GM18511 (cell line): ENCODE measurements around the gene SAT2.
"Not testable (repeated sequence)": the region's sequence is repeated elsewhere in the genome, so short reads cannot be mapped to it uniquely, and the experiment has no call there.

Source experiments
- ATAC-seq: cut with Tn5 transposase; IDR thresholded peaks from one replicate; pipeline ENCODE4 v1.9.1; 2021; ENCODE audit warnings: mild to moderate bottlenecking, moderate library complexity; ENCODE audit not compliant: unreplicated experiment

The SAT2 gene

GRCh38 chr17:7627250-7628121 is at the start of gene SAT2:
Gene SAT2 (minus strand): TSS chr17:7627821. CDS start chr17:7627635, 186 bp downstream.
- peak; percentile 94 for ATAC-seq

- ATAC-seq: no peak
Measured at GRCh38 chr17:7676533-7676932, 48.9 kb upstream of the SAT2 start.

GRCh38 chr17:7674934-7675333 is 47.3 kb upstream of the SAT2 start:
- no peak for ATAC-seq

- no peak for ATAC-seq
Measured at GRCh38 chr17:7673239-7673638, 45.6 kb upstream of the SAT2 start.

- ATAC-seq: no peak
Measured at GRCh38 chr17:7668482-7668881, 40.9 kb upstream of the SAT2 start.

GRCh38 chr17:7667656-7668406 is 40.2 kb upstream of the SAT2 start:
- ATAC-seq: no peak

- no peak for ATAC-seq
Measured at GRCh38 chr17:7656958-7657609, 29.5 kb upstream of the SAT2 start.

GRCh38 chr17:7655541-7655840 is 27.9 kb upstream of the SAT2 start:
- no peak for ATAC-seq

GRCh38 chr17:7654832-7655540 is 27.4 kb upstream of the SAT2 start:
- no peak for ATAC-seq

- ATAC-seq: no peak
Measured at GRCh38 chr17:7652388-7653356, 25.1 kb upstream of the SAT2 start.

GRCh38 chr17:7651665-7652387 is 24.2 kb upstream of the SAT2 start:
- no peak for ATAC-seq

- no peak for ATAC-seq
Measured at GRCh38 chr17:7651097-7651664, 23.6 kb upstream of the SAT2 start.

GRCh38 chr17:7650509-7651096 is 23.0 kb upstream of the SAT2 start, which contains the start of gene ATP1B2:
Gene ATP1B2 (plus strand): TSS chr17:7650926. CDS start chr17:7651519, 593 bp downstream.
- ATAC-seq: no peak

GRCh38 chr17:7647018-7647417 is 19.4 kb upstream of the SAT2 start:
- no peak for ATAC-seq

- no peak for ATAC-seq
Measured at GRCh38 chr17:7646457-7646856, 18.8 kb upstream of the SAT2 start.

GRCh38 chr17:7644775-7645174 is 17.2 kb upstream of the SAT2 start:
- no peak for ATAC-seq

GRCh38 chr17:7641635-7642034 is 14.0 kb upstream of the SAT2 start:
- not testable (repeated sequence) for ATAC-seq

GRCh38 chr17:7640783-7641182 is 13.2 kb upstream of the SAT2 start:
- no peak for ATAC-seq
